Keratinocyte (primary cell): Measurements from ENCODE around the gene GLRX5. TPM values are rescaled to one million over a fixed set of nuclear protein-coding genes. Genes with fewer than 3 reads are reported as not detected.

Source experiments
- DNase-seq: peaks from one replicate; pipeline ENCODE4 v3.0.0-alpha.2; 2011; ENCODE audit warnings: low read depth, missing footprints, low spot score
- FAIRE-seq: peaks from 2 replicates; lab custom pipeline; 2011; peaks lifted over from hg19 to GRCh38; lab: Jason Lieb, UNC
- H2AFZ ChIP-seq: 2 replicates; pipeline ENCODE4 v1.6.0; 2012; ENCODE audit warnings: low read length, control low read depth, inconsistent platforms; ENCODE audit not compliant: control insufficient read depth
- H3K27ac ChIP-seq: 2 replicates; pipeline ENCODE4 v1.5.1; 2011; ENCODE audit warnings: low read length; ENCODE audit not compliant: control insufficient read depth, insufficient read depth
- H3K27me3 ChIP-seq: 3 replicates; pipeline ENCODE4 v1.6.0; 2011; ENCODE audit warnings: low read length; ENCODE audit not compliant: control insufficient read depth, insufficient read depth; ENCODE audit errors: extremely low read depth
- H3K36me3 ChIP-seq, 2 experiments: 2 replicates in 1 of 2; 3 replicates in 1 of 2; pipeline ENCODE4 v1.5.1; 2011; ENCODE audit warnings: low read length in 2 of 2, mild to moderate bottlenecking in 1 of 2; ENCODE audit not compliant: control insufficient read depth in 2 of 2, insufficient read depth in 2 of 2; ENCODE audit errors: extremely low read depth in 1 of 2
- H3K4me1 ChIP-seq: 3 replicates; pipeline ENCODE4 v1.5.1; 2011; ENCODE audit warnings: low read length; ENCODE audit not compliant: control insufficient read depth, insufficient read depth; ENCODE audit errors: extremely low read depth
- H3K4me2 ChIP-seq: 3 replicates; pipeline ENCODE4 v1.6.0; 2011; ENCODE audit warnings: low read depth, low read length; ENCODE audit not compliant: control insufficient read depth, insufficient read depth; ENCODE audit errors: extremely low read depth
- H3K4me3 ChIP-seq, 3 experiments: fragments of 200-600 bp in 1 of 3; sonication (generic) in 1 of 3; 2 replicates in 2 of 3; 3 replicates in 1 of 3; pipeline ENCODE4 v1.5.1; 2011 to 2016; ENCODE audit warnings: low read length in 3 of 3, mild to moderate bottlenecking in 3 of 3, control low read depth in 2 of 3, inconsistent platforms in 1 of 3, low read depth in 1 of 3, mixed read lengths in 1 of 3, mixed run types in 1 of 3, moderate library complexity in 1 of 3; ENCODE audit not compliant: control insufficient read depth in 2 of 3, insufficient read depth in 2 of 3; ENCODE audit errors: extremely low read depth in 1 of 3
- H3K79me2 ChIP-seq: 2 replicates; pipeline ENCODE4 v1.6.0; 2012; ENCODE audit warnings: low read length; ENCODE audit not compliant: control insufficient read depth, insufficient read depth
- H3K9ac ChIP-seq: 3 replicates; pipeline ENCODE4 v1.6.0; 2011; ENCODE audit warnings: low read length; ENCODE audit not compliant: control insufficient read depth, insufficient read depth; ENCODE audit errors: extremely low read depth
- H3K9me1 ChIP-seq: 3 replicates; pipeline ENCODE4 v1.6.0; 2011; ENCODE audit warnings: low read length; ENCODE audit not compliant: control insufficient read depth, insufficient read depth; ENCODE audit errors: extremely low read depth
- H3K9me3 ChIP-seq: 2 replicates; pipeline ENCODE4 v1.5.1; 2012; ENCODE audit warnings: low read depth, low read length; ENCODE audit not compliant: control insufficient read depth
- H4K20me1 ChIP-seq: 3 replicates; pipeline ENCODE4 v1.6.0; 2011; ENCODE audit warnings: low read length; ENCODE audit not compliant: control insufficient read depth, insufficient read depth; ENCODE audit errors: extremely low read depth
- EZH2 ChIP-seq: IDR thresholded peaks from one replicate; pipeline ENCODE4 v1.6.1; 2012; ENCODE audit warnings: inconsistent platforms, mild to moderate bottlenecking, low read length, moderate library complexity
- dilution Hi-C: fragments of 300-500 bp; cut with MboI; formaldehyde crosslinking; loops from one replicate; pipeline ENCODE4 v1.7.0; 2020; ENCODE audit warnings: low sequenced_read_pairs; ENCODE audit not compliant: extremely low pct_ligation_motif_present
- polyA plus RNA-seq, 5 experiments: library from polyadenylated mRNA; depleted of rRNA in 3 of 5; stranded (reverse) in 3 of 5; stranded (forward) in 1 of 5; unstranded in 1 of 5; fragments of >200 nt; gene quantifications; 1 replicate in 1 of 5; 2 replicates in 3 of 5; 3 replicates in 1 of 5; pipeline versions ENCODE4 v1.2.1 to v1.2.3, GENCODE V29; 2011 to 2012; ENCODE audit warnings: missing spikeins in 2 of 5, low read depth in 1 of 5, low replicate concordance in 1 of 5
- TF ChIP-seq, protein P1 (sequence below), 3 experiments: IDR thresholded peaks in 1 of 3; conservative IDR thresholded peaks in 1 of 3; optimal IDR thresholded peaks in 1 of 3; 2 replicates in 2 of 3; 3 replicates in 1 of 3; pipeline versions ENCODE3 to v1.5.1; 2011; ENCODE audit warnings: low read length in 3 of 3, mild to moderate bottlenecking in 3 of 3, moderate library complexity in 2 of 3, control low read depth in 1 of 3, inconsistent platforms in 1 of 3; ENCODE audit not compliant: insufficient read depth in 2 of 3; ENCODE audit errors: extremely low read depth in 1 of 3

Gene GLRX5
- polyA plus RNA-seq, 1 donor (not counting 4 experiments of a cell fraction or from before 2014, with no cell fraction given): 60.9 TPM

DNA sequence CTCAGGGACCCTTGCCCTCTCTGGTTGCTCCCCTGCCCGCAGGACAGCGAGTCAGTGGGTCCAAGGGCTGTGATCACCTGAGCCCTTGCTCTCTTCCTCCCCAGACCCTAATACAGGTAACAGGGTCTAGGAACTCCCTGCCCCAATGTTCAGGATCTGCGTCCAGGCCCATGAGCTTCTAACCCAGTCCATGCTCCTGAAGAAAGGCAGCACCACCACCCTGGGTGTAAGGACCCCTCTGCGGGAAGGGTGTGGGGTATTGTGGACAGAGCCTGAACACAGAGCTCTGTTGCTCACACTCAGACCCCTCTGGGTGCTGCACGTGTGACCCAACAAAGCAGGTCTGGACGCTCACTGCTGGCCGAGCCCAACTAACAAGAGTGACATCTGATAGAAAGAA lies 18.3 kb downstream of the GLRX5 start:
- TF ChIP-seq, protein P1, sequence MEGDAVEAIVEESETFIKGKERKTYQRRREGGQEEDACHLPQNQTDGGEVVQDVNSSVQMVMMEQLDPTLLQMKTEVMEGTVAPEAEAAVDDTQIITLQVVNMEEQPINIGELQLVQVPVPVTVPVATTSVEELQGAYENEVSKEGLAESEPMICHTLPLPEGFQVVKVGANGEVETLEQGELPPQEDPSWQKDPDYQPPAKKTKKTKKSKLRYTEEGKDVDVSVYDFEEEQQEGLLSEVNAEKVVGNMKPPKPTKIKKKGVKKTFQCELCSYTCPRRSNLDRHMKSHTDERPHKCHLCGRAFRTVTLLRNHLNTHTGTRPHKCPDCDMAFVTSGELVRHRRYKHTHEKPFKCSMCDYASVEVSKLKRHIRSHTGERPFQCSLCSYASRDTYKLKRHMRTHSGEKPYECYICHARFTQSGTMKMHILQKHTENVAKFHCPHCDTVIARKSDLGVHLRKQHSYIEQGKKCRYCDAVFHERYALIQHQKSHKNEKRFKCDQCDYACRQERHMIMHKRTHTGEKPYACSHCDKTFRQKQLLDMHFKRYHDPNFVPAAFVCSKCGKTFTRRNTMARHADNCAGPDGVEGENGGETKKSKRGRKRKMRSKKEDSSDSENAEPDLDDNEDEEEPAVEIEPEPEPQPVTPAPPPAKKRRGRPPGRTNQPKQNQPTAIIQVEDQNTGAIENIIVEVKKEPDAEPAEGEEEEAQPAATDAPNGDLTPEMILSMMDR (optimal IDR thresholded peaks at IDR 0.05 in 1 of 3, IDR thresholded peaks at IDR 0.05 in 1 of 3, conservative IDR thresholded peaks at IDR 0.05 in 1 of 3; ENCODE audit: extremely low read depth in 1 of 3, insufficient read depth in 2 of 3, low read length in 3 of 3): no peak
- TF ChIP-seq EZH2: no peak
- Histone ChIP-seq H3K36me3 (no peaks in the 10 kb centered on the region), H3K27ac (no peak overlapping the region), H3K4me1 (no peaks in the 10 kb centered on the region), H3K9me1 (no peaks in the 10 kb centered on the region), H4K20me1 (no peaks in the 10 kb centered on the region), H3K9ac (no peak overlapping the region), H2AFZ (no peak overlapping the region), H3K27me3 (no peaks in the 10 kb centered on the region), H3K9me3 (no peaks in the 10 kb centered on the region), H3K4me3 (no peak overlapping the region), H3K79me2 (no peaks in the 10 kb centered on the region), H3K4me2 (no peak overlapping the region)
- dilution Hi-C loops: loop anchor here (25.0 kb wide), 1 partner anchor 409 kb away; no protein-coding TSS in a partner anchor
- FAIRE-seq (no peak), DNase-seq (no peak)

DNA sequence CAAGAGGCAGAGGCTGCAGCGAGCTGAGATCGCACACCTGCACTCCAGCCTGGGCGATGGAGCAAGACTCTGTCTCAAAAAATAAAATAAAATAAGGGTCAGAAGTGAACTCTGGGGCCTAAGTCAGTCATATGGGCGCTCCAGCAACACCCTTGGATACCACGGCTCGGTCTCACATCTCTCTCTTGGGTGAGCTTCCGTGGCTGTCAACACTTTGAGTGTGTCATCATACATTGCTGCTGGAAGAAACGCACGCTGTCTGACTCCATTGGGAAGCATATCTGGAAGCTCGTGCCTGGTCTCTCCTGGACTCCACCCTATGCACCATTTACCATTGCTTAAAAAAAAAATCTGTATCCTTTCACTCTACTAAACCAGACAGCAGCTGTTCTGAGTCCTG lies 20.2 kb downstream of the GLRX5 start:
- no peaks in the 10 kb centered on the region for H3K27me3 ChIP-seq
- H4K20me1 ChIP-seq: no peaks in the 10 kb centered on the region
- FAIRE-seq (no peak), DNase-seq (no peak)
- TF ChIP-seq EZH2: no peak
- TF ChIP-seq, protein P1 (optimal IDR thresholded peaks at IDR 0.05 in 1 of 3, IDR thresholded peaks at IDR 0.05 in 1 of 3, conservative IDR thresholded peaks at IDR 0.05 in 1 of 3; ENCODE audit: extremely low read depth in 1 of 3, insufficient read depth in 2 of 3, low read length in 3 of 3): no peak
- H3K27ac ChIP-seq: no peak overlapping the region
- no peaks in the 10 kb centered on the region for H3K9me1 ChIP-seq
- dilution Hi-C loops: loop anchor here (25.0 kb wide), 1 partner anchor 407 kb away; no protein-coding TSS in a partner anchor
- no peaks in the 10 kb centered on the region for H3K36me3 ChIP-seq
- no peaks in the 10 kb centered on the region for H3K4me1 ChIP-seq
- H3K9ac ChIP-seq: no peak overlapping the region
- no peaks in the 10 kb centered on the region for H3K9me3 ChIP-seq
- H3K4me3 ChIP-seq: no peak overlapping the region
- no peak overlapping the region for H3K4me2 ChIP-seq
- H3K79me2 ChIP-seq: no peaks in the 10 kb centered on the region
- H2AFZ ChIP-seq: no peak overlapping the region
